ENCODE data around the gene STAT6.

Gene STAT6

GRCh38 chr12:57135527-57136326 is 24.6 kb upstream of the STAT6 start:
- H3K4me1 Mint-ChIP-seq (ENCODE audit: low read depth): peaks cover 3% of the 10 kb centered on the region
- H3K36me3 Mint-ChIP-seq (ENCODE audit: low read depth): no peaks in the 10 kb centered on the region
- DNase-seq: no peak
- H3K27me3 Mint-ChIP-seq: no peaks in the 10 kb centered on the region
- H3K27ac Mint-ChIP-seq: no peak overlapping the region
- H3K9me3 Mint-ChIP-seq: no peaks in the 10 kb centered on the region
- no peak overlapping the region for H3K4me3 Mint-ChIP-seq

DNA sequence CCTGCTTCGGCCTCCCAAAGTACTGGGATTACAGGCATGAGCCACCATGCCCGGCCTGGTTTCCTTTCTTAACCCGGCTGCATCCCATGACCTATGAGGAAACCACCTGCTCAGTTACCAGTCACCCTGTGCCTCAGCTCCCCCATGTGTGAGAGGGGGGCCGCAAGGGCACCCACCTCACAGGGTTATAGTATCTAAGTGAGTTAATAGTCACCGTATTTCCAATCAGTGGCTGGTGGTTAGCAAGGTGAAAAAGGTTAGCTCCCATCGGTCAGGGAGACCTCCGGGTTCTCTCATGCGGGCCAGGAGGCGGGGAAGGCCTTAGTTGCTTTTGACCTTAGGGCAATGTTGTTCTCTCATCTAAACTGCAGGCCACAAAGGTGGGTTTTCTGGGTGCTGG is 23.8 kb upstream of the STAT6 start:
- H3K27me3 Mint-ChIP-seq: no peaks in the 10 kb centered on the region
- DNase-seq: no peak
- no peaks in the 10 kb centered on the region for H3K36me3 Mint-ChIP-seq (ENCODE audit: low read depth)
- H3K27ac Mint-ChIP-seq: no peak overlapping the region
- H3K9me3 Mint-ChIP-seq: no peaks in the 10 kb centered on the region
- no peak overlapping the region for H3K4me3 Mint-ChIP-seq
- peaks cover 6% of the 10 kb centered on the region for H3K4me1 Mint-ChIP-seq (ENCODE audit: low read depth)

- H3K27me3 Mint-ChIP-seq: no peaks in the 10 kb centered on the region
- peaks cover 9% of the 10 kb centered on the region for H3K4me1 Mint-ChIP-seq (ENCODE audit: low read depth)
- no peak overlapping the region for H3K27ac Mint-ChIP-seq
- DNase-seq: no peak
- H3K9me3 Mint-ChIP-seq: no peaks in the 10 kb centered on the region
- H3K4me3 Mint-ChIP-seq: no peak overlapping the region
- H3K36me3 Mint-ChIP-seq (ENCODE audit: low read depth): no peaks in the 10 kb centered on the region
These were observed 22.8 kb upstream of the STAT6 start for GRCh38 chr12:57133916-57134315.

- no peak for DNase-seq
- no peaks in the 10 kb centered on the region for H3K36me3 Mint-ChIP-seq (ENCODE audit: low read depth)
- no peaks in the 10 kb centered on the region for H3K27me3 Mint-ChIP-seq
- no peak overlapping the region for H3K4me3 Mint-ChIP-seq
- peaks cover 12% of the 10 kb centered on the region for H3K4me1 Mint-ChIP-seq (ENCODE audit: low read depth)
- no peak overlapping the region for H3K27ac Mint-ChIP-seq
- no peaks in the 10 kb centered on the region for H3K9me3 Mint-ChIP-seq
These were observed 21.9 kb upstream of the STAT6 start for GRCh38 chr12:57133013-57133569.

DNA sequence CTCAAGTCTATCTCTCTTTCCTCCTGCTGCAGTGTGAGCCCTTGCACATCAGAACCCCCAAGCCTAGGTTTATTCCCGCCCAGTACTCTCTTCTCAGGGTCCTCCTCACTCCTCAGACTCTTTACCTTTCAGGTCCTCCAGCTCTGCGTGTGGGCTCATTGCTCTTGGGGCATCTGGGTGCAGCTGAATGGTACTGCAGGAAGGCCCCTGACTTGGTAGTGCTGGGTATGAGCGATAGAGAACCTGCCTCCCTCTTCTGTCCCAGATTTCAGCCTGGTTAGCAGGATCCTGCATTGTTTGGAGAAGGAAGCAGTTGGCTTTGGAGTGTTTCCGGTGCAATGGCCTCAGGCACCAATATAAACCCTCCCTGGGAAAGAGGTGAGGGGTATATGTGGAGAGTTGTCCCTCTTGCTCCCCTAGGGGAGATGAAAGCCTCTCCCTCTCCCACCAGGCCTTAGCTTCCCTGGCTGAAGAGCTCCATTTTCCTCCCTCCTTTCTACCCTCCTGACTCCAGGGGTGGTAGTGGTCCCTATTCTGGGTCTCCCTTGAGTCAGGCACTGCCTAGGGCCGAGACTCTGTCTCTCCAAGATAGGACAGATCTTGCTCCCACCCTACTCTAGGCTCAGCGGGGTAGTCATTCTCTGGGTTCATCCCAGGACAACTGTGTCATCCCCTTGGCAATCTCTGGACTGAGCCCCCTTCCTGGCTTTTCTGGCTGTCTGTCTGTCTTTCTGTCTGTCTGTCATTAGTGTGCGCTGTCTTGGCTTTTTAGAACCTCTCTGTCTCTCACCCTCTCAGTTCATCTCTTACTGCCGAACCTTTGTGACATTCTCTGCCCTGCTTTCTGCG is 21.0 kb upstream of the STAT6 start:
- no peak for DNase-seq
- no peaks in the 10 kb centered on the region for H3K27me3 Mint-ChIP-seq
- H3K27ac Mint-ChIP-seq: no peak overlapping the region
- no peaks in the 10 kb centered on the region for H3K36me3 Mint-ChIP-seq (ENCODE audit: low read depth)
- H3K4me3 Mint-ChIP-seq: no peak overlapping the region
- peaks cover 16% of the 10 kb centered on the region for H3K4me1 Mint-ChIP-seq (ENCODE audit: low read depth)
- no peaks in the 10 kb centered on the region for H3K9me3 Mint-ChIP-seq

- Mint-ChIP-seq H3K27ac (no peak overlapping the region), H3K4me3 (no peak overlapping the region)
These were observed 19.8 kb upstream of the STAT6 start for GRCh38 chr12:57130941-57131340.

GRCh38 chr12:57129889-57130288 is 18.7 kb upstream of the STAT6 start:
- DNase-seq: no peak
- Mint-ChIP-seq H3K9me3 (no peaks in the 10 kb centered on the region), H3K27me3 (peaks cover 5% of the 10 kb centered on the region), H3K27ac (peak overlapping the region; percentile 19), H3K4me1 (ENCODE audit: low read depth) (peaks cover 20% of the 10 kb centered on the region), H3K4me3 (peak overlapping the region; percentile 45), H3K36me3 (ENCODE audit: low read depth) (no peaks in the 10 kb centered on the region)

More at GRCh38 chr12:57130941-57131340, 19.8 kb upstream of the STAT6 start:
- H3K36me3 Mint-ChIP-seq (ENCODE audit: low read depth): no peaks in the 10 kb centered on the region
- no peak for DNase-seq
- no peaks in the 10 kb centered on the region for H3K9me3 Mint-ChIP-seq
- peaks cover 5% of the 10 kb centered on the region for H3K27me3 Mint-ChIP-seq
- peaks cover 20% of the 10 kb centered on the region for H3K4me1 Mint-ChIP-seq (ENCODE audit: low read depth)

GRCh38 chr12:57129321-57129842 is 18.2 kb upstream of the STAT6 start:
- Mint-ChIP-seq H3K4me3 (peak overlapping the region; percentile 45), H3K36me3 (ENCODE audit: low read depth) (no peaks in the 10 kb centered on the region), H3K9me3 (no peaks in the 10 kb centered on the region), H3K27ac (peak overlapping the region; percentile 19), H3K4me1 (ENCODE audit: low read depth) (peaks cover 22% of the 10 kb centered on the region), H3K27me3 (peaks cover 8% of the 10 kb centered on the region)
- no peak for DNase-seq

DNA sequence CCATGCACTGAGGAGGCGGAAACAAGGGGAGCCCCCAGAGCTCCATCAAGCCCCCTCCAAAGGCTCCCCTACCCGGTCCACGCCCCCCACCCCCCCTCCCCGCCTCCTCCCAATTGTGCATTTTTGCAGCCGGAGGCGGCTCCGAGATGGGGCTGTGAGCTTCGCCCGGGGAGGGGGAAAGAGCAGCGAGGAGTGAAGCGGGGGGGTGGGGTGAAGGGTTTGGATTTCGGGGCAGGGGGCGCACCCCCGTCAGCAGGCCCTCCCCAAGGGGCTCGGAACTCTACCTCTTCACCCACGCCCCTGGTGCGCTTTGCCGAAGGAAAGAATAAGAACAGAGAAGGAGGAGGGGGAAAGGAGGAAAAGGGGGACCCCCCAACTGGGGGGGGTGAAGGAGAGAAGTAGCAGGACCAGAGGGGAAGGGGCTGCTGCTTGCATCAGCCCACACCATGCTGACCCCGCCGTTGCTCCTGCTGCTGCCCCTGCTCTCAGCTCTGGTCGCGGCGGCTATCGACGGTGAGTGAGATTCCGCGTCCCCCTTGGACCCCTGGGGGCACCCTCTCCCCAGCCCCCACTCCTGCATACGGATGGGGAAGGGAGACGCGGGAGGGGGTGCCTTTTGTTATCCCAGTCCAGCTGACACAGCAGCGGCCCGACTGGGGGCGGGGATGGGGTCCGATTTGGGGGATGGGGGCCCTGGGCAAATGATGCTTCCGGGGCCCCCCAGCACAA is 17.5 kb upstream of the STAT6 start:
- Mint-ChIP-seq H3K27me3 (peaks cover 8% of the 10 kb centered on the region), H3K36me3 (ENCODE audit: low read depth) (no peaks in the 10 kb centered on the region), H3K27ac (no peak overlapping the region)

GRCh38 chr12:57127726-57128518 is 16.8 kb upstream of the STAT6 start, which contains the start of gene LRP1:
Gene LRP1, plus strand, starts transcription at chr12:57128483. Its CDS starts 482 bp downstream, at chr12:57128965.
- Mint-ChIP-seq H3K9me3 (no peaks in the 10 kb centered on the region), H3K27me3 (peaks cover 8% of the 10 kb centered on the region)

More for the DNA sequence above, 17.5 kb upstream of the STAT6 start:
- no peaks in the 10 kb centered on the region for H3K9me3 Mint-ChIP-seq
- peaks cover 25% of the 10 kb centered on the region for H3K4me1 Mint-ChIP-seq (ENCODE audit: low read depth)
- peak overlapping the region; percentile 79 for H3K4me3 Mint-ChIP-seq
- DNase-seq: no peak

DNA sequence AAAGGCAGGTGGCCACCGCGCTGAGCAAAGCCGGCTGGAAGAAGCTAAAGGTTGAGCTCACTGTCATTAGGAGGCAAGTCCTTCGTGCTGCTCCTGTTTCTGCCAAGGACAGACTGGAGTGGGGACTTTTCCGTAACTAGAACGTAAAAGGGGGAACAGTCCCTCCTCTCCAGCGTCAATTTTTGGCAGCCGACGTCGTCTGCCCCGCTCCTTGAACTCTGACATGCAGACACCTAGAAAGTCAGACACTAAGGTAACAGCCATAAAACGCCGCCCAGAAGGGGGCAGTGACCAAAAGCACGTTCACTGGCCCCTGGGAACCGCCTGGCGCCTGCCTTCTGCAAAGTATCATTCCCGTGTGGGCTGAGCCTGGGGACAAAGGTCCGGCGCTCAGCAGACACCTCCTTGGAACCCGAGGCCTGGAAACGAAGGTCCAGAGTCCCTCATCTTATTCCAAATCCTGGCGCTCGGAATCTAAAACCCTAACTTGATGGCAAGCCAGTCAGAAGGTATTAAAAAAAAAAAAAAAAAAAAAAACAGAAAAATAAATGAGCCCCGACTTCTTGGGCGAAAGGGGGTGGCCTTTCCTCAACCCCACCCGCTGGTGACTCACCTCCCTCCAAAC is 16.1 kb upstream of the STAT6 start:
- peak; percentile 60 for DNase-seq
- H3K27ac Mint-ChIP-seq: no peak overlapping the region
- peak overlapping the region; percentile 79 for H3K4me3 Mint-ChIP-seq

More at GRCh38 chr12:57127726-57128518, 16.8 kb upstream of the STAT6 start, which contains the start of gene LRP1:
- Mint-ChIP-seq H3K36me3 (ENCODE audit: low read depth) (no peaks in the 10 kb centered on the region), H3K4me1 (ENCODE audit: low read depth) (peaks cover 25% of the 10 kb centered on the region), H3K4me3 (peak within 1 kb of the TSS; percentile 79), H3K27ac (peak within 1 kb of the TSS; percentile 62)
- peak; percentile 86 for DNase-seq

GRCh38 chr12:57126561-57126960 is 15.4 kb upstream of the STAT6 start:
- Mint-ChIP-seq H3K36me3 (ENCODE audit: low read depth) (no peaks in the 10 kb centered on the region), H3K27ac (no peak overlapping the region), H3K4me3 (no peak overlapping the region), H3K27me3 (peaks cover 8% of the 10 kb centered on the region), H3K4me1 (ENCODE audit: low read depth) (peaks cover 25% of the 10 kb centered on the region), H3K9me3 (no peaks in the 10 kb centered on the region)
- DNase-seq: no peak

More for the DNA sequence above, 16.1 kb upstream of the STAT6 start:
- Mint-ChIP-seq H3K36me3 (ENCODE audit: low read depth) (no peaks in the 10 kb centered on the region), H3K27me3 (peaks cover 8% of the 10 kb centered on the region), H3K4me1 (ENCODE audit: low read depth) (peaks cover 25% of the 10 kb centered on the region), H3K9me3 (no peaks in the 10 kb centered on the region)

- H3K27me3 Mint-ChIP-seq: peaks cover 8% of the 10 kb centered on the region
These were observed 14.9 kb upstream of the STAT6 start for GRCh38 chr12:57126061-57126460.

More at GRCh38 chr12:57126061-57126460, 14.9 kb upstream of the STAT6 start:
- Mint-ChIP-seq H3K27ac (no peak overlapping the region), H3K9me3 (no peaks in the 10 kb centered on the region), H3K4me3 (no peak overlapping the region), H3K36me3 (ENCODE audit: low read depth) (no peaks in the 10 kb centered on the region), H3K4me1 (ENCODE audit: low read depth) (peaks cover 24% of the 10 kb centered on the region)
- no peak for DNase-seq
